ENCODE measurements around the gene CBX4.

CBX4 gene

DNA sequence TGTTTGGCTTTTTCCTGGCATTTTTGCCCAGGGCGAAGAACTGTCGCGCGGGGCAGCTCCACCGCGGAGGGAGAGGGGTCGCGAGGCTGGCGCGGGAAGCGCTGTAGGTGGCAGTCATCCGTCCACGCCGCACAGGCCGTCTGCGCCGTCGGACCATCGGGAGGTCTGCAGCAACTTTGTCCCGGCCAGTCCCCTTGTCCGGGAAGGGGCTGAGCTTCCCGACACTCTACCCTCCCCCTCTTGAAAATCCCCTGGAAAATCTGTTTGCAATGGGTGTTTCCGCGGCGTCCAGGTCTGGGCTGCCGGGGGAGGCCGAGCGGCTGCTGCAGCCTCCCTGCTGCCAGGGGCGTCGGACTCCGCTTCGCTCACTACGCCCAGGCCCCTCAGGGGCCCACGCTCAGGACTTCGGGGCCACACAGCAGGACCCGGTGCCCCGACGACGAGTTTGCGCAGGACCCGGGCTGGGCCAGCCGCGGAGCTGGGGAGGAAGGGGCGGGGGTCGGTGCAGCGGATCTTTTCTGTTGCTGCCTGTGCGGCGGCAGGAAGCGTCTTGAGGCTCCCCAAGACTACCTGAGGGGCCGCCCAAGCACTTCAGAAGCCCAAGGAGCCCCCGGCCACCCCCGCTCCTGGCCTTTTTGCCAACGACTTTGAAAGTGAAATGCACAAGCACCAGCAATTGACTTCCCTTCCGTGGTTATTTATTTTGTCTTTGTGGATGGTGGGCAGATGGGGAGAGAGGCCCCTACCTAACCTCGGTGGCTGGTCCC lies 2.3 kb upstream of the CBX4 start:
- no peak for DNase-seq (ENCODE audit: low read depth)

DNA sequence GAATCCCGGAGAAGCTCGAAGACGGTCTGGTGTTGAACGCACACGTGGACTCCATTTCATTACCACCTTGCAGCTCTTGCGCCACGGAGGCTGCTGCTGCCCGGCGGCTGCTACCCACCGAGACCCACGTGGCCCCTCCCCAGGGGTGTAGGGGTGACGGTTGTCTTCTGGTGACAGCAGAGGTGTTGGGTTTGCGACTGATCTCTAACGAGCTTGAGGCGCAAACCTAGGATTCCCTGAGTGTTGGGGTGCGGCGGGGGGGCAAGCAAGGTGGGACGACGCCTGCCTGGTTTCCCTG lies 1.7 kb upstream of the CBX4 start:
- no peak for DNase-seq (ENCODE audit: low read depth)

DNA sequence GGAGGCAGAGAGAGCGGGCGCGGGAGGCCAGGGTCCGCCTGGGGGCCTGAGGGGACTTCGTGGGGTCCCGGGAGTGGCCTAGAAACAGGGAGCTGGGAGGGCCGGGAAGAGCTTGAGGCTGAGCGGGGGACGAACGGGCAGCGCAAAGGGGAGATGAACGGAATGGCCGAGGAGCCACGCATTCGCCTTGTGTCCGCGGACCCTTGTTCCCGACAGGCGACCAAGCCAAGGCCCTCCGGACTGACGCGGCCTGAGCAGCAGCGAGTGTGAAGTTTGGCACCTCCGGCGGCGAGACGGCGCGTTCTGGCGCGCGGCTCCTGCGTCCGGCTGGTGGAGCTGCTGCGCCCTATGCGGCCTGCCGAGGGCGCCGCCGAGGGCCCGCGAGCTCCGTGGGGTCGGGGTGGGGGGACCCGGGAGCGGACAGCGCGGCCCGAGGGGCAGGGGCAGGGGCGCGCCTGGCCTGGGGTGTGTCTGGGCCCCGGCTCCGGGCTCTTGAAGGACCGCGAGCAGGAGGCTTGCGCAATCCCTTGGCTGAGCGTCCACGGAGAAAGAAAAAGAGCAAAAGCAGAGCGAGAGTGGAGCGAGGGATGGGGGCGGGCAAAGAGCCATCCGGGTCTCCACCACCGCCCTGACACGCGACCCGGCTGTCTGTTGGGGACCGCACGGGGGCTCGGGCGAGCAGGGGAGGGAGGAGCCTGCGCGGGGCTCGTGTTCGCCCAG lies 1.2 kb upstream of the CBX4 start:
- DNase-seq (ENCODE audit: low read depth): no peak

DNA sequence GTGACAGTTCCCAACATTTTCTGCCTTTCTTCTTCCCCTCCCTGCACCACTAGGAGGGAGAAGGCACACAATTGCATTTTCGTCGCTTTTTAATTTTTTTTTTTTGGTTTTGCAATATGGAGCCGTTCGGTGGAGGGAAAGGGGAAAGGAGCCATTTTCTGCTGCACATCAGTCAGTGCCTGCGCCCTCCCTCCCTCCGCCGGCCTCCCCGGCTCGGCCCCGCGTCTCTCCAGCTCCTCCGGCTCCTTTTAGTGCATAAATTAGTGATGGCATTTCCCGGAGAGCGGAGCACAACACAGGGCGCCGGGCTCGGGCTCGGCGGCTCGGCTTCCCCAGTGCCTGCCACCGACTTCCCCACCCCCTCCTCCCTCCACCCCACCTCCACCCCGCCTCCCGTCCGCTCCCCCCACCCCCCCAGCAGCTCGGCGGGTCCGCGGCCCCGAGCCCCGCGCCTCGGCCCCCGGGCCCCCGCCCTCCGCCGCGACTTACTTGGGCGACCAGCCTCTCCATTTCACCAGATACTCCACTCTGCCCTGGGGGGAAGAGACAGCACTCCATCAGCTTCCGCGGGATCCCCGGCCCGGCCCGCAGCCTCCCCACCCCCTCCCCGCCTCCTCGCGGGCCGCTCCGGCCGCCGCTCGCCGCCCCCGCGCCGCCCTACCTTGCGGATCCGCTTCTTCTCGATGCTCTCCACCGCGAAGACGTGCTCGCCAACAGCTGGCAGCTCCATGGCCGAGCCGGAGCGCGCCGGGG lies 542 bp downstream of the CBX4 start:
- no peak for DNase-seq (ENCODE audit: low read depth)

DNA sequence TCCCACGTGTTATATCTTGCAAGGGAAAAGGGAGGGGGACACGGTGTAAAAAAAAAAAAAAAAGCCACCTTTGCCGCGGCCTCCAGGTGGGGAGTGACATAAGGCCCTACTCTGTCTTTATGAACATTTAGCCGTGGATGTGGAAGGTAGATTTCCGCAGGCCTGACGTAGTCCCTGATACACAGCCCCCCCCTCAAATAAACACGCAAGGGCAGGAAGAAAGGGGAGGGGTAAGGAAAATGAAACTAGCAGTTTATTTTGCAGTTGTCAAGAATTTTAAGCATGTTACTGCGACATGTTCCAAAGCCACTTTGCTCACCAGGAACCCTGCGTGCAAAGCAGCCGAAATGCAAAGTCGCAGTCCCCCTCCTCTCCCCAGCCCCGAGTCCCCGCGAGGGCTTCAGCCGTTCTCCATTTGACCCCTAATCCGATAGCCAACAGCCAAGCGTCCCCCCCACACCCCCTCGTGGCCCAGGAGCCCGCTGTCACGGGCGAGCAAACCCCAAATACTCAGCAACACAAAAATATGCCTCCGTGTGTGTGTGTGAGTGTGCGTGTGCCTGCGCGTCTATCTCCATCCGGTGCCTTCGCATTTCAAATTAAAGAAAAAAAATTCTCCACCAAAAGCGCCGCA lies 1.2 kb downstream of the CBX4 start:
- DNase-seq (ENCODE audit: low read depth): no peak

DNA sequence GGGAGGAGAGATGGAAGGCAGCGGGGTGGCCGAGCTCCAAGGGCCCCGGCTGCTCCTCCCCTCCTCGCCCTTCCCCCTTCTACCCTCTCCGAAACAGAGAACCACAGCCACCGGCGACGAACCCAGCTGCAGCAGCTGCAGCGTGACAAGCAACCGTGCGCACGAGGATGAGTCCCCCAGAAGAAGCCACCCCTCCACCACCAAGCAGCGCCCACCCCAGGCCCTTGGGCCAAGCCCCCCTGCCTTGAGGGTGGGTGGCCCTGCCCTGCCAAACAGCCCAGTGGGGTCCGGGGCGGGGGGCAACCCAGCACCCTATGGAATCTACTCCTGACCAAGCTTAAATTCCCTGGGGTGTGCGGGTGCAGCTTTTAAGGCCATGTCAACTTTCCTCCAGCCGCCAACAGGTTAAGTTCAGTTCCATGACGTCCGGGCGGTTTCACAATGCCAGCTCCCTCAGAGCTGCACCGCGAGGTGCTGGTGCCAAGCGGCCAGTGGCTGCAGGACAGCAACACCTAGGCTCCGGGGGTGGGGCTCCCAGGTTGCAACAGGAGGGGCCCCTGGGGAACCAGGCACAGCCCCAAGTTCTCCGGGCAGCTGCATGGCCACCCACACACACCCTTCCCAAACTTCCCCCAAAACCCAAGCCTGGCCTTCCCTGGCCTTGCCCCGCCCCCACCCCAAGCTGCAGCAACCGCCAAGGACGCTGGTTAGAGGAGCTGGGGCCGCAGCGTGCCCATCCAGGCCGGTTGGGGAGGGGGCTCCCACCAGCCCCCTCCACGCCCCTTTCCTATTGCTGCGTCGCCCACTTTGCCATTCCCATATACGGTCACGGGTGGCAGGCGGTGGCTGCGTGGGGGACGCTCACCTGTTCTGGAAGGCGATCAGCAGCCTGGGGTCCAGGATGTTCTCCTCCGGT lies 2.0 kb downstream of the CBX4 start:
- no peak for DNase-seq (ENCODE audit: low read depth)

DNA sequence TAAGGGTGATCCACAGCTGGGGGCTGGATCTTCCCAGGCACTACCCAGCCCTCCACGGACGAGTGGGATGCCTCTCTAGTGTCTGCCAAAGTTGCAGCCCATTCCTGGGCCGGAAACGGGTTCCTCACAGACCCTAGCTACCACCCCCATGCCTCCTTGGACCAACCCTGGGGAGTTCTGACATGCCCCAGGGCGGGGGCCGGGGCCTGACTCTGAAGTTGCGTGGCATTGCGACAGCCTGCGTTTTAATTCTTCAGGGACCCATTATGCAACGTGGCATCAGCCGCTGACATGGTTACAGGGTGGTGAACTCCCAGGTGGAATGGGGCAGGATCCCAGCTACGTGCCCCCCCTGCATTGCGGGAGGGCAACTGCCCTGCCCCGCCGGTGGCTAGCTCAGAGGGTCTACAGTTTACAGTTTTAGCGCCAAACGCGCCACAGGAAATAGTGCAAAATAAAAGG lies 2.7 kb downstream of the CBX4 start:
- no peak for DNase-seq (ENCODE audit: low read depth)

DNA sequence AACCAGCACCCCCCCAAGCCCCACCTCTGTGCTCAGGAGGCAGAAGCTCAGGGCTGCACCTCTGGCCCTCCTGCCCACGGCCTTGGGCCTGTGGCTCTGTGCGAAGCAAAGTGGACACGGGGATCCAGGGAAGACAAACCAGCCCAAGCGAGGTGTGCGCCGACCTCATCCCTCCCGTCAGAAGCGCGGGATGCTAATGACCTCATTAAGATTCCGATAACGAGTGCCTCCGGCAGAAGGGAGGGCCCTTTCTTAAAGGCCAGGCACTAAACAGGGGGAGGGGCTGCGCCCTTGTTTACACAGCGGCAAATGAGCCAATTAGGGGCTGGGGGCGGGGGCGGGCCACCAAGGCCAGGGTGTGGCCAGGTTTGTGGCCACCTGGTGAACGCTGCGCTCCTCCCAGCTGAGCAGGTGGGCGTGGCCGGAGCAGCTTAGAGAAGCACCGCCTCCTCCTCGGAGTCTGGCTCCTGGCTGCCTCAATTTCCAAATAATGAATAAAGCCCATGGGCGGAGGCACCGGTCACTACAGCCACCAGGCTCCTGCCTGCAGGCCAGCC lies 3.2 kb downstream of the CBX4 start:
- no peak for DNase-seq (ENCODE audit: low read depth)

DNA sequence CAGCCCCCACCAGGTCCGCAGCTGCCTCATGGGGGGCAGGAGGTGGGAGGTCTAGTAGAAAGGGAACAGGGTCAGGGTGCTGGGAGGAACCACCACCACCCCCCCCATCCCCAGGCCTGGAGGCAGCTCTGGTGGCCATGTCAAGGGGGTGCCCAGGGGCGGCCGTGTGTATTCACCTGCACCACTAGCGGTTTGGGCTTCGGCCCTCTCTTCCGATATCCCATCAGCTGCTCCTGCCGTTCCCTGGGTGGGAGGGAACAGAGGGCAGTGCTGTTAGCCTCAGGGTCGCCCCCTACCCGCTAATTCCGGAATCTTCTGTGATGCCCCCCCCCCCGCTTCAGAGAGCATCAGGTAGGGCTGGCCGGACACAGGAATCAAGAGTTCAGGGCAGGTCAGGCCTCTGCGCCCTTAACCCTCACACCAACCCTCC lies 3.8 kb downstream of the CBX4 start:
- no peak for DNase-seq (ENCODE audit: low read depth)

DNA sequence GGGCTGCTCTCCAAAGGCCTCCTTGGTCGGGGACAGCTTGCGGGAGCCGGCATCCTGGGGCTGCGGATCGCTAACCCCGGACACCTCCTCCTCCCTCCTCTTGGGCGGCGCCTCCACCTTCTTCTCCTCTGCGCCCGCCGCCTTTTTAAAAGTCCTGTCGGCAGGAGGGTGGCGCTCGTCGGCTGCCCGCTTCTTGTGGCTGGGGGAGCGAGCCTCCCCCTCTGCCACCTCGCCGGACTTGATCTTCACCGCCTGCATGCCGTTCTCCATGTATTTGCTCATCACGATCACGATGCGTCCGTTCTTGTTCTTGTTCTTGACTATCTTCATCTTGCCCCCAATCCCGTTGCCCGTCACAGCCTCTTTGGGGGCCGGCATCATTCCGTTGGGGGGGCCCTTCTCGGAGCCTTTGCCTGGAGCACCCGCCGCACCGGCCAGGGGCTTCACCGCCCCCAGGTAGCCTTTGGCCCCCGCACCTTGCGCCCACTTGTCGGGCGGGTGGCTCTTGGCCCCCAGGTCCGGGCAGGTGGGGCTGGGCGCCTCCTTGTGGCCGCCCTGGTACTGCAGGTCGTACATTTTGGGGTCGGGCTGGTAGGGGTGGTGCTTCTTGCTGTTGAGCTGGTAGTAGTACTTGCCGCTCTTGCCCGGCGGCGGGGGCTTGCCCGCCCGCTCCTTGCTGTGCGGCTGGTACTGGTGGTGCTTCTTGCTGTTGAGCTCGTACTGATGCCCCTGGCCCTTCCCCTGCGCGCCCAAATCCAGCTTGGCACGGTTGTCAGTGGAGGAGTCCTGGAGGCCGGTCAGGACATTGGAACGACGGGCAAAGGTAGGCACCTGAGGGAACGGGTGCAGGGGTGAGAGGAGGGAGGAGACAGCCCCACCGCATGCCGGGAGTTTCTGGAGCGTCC lies 4.4 kb downstream of the CBX4 start:
- DNase-seq (ENCODE audit: low read depth): no peak

DNA sequence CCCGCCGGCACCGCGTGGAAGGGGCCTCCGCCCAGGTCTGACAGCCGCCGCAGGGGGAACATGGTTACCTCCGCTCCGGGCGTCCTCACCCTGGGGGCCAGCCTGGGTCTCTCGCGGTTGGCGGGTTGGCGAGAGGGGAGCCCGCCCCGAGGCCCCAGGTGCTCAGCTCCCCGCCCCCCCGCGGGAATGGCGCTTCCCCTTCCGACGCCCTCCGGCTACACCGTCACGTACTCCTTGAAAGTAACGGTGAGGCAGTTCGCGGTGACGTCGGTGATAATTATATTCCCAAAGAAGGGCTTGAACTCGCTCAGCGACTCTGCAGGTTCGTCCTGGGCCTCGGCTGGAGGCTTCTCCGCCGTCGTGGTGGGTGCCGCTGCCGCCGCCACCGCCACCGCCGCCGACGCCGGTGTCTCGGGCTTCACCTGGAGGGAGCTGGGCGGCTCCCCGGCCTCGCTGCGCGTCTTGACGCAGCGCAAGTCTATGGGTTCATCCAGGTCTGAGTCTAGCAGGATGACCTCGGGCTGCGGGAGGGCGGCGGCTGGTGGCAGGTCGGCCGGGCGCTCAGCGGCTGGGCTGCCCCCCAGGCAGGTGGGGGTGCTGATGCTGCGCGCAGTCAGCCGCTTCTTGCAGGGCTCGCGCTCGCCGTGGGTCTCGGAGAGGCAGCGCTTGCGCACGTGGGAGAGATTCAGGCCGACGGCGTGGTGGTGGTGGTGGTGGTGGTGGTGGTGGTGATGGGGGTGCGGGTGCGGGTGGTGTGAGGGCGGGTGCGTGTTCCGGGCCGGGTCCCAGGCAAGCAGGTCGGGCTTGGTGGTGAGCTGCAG lies 5.3 kb downstream of the CBX4 start:
- DNase-seq (ENCODE audit: low read depth): no peak

DNA sequence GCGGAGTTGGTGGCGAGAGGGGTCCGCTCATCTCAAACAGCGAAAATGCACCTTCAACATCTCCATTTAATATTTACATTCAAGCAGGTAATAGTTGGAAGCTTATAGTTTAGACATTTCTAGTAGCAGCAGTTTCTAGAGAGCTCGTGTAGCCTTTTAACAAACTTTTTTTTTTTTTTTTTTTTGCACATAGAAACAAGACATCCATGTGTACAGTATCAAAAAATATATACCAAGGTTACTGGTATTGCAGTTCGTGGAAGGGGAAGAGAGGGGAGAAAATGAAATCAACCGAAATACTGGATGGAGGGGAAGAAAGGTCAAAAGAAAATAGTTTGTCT lies 6.2 kb downstream of the CBX4 start:
- DNase-seq (ENCODE audit: low read depth): no peak

DNA sequence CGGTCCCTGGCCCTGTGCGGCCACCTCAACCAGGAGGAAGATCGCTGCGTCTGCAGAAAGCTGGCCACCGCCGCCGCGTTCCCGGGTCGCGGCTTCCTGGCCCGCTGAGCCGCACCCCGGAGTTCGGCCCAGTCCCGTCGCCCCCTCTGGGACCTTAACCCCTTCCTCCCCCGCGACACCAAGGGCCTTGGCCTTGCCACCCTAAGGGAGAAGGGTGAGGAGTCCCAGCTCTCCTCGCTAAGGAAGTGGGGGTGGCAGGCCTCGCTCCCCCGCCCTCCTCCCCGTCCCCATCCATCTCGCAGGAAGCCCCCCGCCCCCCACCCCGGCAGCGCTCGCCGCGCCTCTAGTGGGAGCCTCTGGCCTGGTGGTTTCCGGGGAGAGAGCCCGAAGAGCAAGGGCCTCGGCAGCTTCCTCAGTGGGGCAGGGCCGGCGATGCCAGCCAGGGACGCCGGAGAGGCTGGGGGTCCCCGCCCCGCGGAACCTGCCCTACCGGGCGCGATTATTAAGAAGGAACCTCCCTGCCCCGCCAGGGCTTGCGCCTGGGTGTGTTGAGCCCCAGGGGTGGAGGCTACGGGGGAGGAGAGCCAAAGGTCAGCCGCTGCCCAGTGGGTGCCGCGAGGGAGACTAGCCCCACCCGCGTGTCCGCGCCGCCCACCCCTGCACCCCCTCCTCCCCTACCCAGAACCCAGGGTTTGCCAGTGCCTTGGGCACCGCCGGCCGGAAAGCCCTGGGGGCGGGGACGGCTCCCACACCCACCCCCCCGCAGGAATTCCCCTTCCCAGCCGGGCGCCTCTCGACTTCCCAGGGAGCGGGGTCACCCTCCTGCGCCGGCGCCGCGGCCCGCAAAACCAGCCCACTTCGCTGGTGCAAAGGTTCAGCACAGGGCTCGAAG lies 6.8 kb downstream of the CBX4 start:
- no peak for DNase-seq (ENCODE audit: low read depth)

DNA sequence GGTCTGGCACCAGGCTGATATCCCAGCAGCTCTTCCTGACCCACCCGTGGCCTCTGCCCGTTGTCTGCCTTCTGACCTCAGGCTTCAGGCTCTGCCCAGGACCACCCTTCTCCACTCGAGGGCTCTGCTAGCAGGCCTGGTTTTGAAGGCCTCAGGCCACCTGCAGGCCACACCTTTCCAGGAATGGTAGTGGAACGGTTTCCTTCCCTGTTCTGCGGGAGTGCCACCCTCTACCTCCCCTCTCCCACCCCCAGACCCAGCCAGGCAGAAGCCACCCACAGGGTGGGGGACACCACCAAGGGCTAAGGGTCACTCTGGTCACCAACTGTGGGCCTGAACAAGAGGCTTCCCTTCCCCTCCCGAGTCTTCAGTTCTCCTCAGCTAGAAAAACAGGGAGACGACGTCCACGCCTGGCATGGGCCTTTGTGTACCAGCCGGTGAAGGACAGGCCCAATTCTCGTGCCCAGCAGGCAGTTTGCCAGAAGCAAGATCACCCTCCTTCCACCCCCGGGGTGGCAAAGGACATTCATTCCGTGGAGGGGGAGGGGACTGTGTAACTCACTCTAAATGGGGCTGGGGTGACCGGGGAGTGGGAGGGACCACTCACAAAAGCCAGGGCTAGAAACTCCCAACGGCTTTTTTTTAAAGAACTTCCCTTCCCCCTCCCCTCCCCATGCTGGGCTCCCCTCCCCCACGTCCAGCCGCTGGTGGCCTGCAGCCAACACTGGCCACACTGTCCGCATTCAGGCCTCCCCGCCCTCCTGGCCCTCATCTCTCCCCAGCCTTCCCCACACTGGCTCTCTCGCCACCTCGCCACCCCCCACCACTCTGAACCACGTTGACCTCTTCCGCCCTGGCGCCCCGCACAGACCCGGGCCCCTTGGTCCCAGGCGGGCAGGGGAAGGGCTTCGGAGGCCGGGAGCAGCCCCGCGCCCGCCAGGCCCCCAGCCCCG lies 7.7 kb downstream of the CBX4 start:
- DNase-seq (ENCODE audit: low read depth): no peak

DNA sequence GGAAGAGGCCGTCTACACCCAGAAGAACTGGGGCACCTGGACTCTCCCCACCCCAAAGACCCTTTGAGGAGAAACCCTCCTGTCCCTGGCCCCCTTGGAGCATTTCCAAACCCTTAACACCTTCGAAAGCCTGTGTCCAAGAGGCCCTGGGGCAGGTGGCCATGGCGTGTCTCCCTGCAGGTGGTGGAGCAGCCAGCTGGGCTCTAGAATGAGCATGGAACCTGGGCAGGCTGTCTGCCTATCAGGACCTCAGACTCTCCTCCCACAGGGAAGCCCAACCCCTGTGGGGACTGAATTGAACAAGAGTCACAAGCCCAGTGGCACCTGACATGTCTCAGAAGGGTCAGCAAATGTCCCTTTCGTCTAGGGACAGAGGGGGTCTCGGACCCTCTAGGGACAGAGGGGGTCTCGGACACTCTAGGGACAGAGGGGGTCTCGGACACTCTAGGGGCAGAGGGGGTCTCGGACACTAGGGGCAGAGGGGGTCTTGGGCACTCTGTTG lies 8.4 kb downstream of the CBX4 start:
- no peak for DNase-seq (ENCODE audit: low read depth)

DNA sequence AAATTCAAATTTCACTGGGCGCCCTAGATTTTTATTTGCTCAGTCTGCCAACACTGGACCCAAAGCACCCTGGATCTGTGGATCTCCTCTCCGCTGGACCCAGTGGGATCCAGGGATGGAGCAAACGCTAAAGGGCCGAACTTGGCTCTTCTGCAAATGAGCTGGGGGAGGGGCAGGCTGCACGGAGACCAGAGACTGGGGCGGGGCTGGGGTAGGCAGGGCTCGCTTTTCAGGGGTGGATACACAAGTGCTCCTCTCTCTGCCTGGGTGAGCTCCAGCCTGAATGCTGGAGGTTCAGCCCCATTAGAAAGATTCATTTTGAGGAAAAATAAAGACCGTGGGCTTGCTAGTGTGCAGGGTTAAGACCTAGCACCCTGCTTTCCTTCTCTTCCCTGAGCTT lies 8.9 kb downstream of the CBX4 start:
- no peak for DNase-seq (ENCODE audit: low read depth)

DNA sequence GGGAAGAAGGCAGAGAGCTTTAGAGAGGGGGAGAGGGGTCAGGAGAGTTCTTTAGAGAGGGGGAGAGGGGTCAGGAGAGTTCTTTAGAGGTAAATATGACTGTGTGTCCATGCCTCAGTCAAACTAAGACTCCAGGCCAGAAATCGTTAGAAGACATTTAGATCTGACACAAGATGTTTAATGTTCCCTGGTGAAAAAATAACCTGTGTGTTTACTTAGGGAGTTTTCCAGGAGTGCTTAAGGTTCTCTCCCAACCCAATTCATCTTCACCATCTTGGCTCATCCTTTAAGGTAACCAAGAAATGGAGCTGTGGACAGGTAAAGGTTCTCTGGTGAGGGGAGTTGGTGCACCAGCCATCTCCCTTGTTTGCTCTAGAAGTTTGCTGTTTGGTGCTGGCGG lies 9.8 kb downstream of the CBX4 start:
- no peak for DNase-seq (ENCODE audit: low read depth)

Data from GM04503 (cell line).